Testis (tissue), 2 donors: ENCODE data around the gene RNASE12.

ENCODE experiments used
- POLR2A ChIP-seq: fragments of 450-650 bp; IDR thresholded peaks from one replicate; pipeline ENCODE4 v1.6.1; 2017; ENCODE audit warnings: antibody characterized with exemption, mild to moderate bottlenecking, moderate library complexity
- TF ChIP-seq, protein P1 (sequence below), 3 experiments: fragments of 450-650 bp in 2 of 3; fragments of 200-600 bp in 1 of 3; sonication (generic) in 1 of 3; IDR thresholded peaks; one replicate each; pipeline ENCODE4 v1.5.1; 2016 to 2019; ENCODE audit warnings: antibody characterized with exemption in 3 of 3, mild to moderate bottlenecking in 2 of 3, moderate library complexity in 1 of 3

DNA sequence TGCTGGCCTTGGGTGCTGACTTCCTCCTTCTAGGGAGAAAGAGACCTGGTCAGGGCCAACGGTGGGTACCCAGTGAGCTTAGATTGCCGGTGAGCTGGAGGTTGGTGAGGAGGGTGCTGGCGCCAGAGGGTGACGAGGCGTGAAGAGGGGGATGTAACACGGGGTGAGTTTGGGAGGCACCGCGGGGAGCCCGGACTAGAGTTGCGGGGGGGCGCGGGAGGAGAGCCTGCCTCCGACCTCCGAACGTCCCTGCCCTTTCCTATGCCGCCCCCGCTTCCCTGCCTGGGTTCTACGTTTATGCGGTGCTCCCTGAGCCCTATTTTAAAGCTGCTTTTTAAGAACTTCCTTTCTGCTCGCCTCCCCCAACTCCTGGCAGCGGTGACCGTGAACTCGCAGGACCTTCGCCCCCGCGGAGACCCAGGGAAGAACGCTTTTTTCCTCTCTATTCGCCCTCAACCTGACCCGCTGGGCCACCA is 31.7 kb upstream of the RNASE12 start:
- TF ChIP-seq POLR2A = no peak
- TF ChIP-seq, protein P1, sequence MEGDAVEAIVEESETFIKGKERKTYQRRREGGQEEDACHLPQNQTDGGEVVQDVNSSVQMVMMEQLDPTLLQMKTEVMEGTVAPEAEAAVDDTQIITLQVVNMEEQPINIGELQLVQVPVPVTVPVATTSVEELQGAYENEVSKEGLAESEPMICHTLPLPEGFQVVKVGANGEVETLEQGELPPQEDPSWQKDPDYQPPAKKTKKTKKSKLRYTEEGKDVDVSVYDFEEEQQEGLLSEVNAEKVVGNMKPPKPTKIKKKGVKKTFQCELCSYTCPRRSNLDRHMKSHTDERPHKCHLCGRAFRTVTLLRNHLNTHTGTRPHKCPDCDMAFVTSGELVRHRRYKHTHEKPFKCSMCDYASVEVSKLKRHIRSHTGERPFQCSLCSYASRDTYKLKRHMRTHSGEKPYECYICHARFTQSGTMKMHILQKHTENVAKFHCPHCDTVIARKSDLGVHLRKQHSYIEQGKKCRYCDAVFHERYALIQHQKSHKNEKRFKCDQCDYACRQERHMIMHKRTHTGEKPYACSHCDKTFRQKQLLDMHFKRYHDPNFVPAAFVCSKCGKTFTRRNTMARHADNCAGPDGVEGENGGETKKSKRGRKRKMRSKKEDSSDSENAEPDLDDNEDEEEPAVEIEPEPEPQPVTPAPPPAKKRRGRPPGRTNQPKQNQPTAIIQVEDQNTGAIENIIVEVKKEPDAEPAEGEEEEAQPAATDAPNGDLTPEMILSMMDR (IDR thresholded peaks at IDR 0.05) = no peak
